ENCODE results near the gene FREY1.
A peak's percentile ranks its signal among the peaks of the same experiment; 100 is the strongest.
"Not testable (repeated sequence)": the region's sequence is repeated elsewhere in the genome, so short reads cannot be mapped to it uniquely, and the experiment has no call there.

FREY1 gene

DNA sequence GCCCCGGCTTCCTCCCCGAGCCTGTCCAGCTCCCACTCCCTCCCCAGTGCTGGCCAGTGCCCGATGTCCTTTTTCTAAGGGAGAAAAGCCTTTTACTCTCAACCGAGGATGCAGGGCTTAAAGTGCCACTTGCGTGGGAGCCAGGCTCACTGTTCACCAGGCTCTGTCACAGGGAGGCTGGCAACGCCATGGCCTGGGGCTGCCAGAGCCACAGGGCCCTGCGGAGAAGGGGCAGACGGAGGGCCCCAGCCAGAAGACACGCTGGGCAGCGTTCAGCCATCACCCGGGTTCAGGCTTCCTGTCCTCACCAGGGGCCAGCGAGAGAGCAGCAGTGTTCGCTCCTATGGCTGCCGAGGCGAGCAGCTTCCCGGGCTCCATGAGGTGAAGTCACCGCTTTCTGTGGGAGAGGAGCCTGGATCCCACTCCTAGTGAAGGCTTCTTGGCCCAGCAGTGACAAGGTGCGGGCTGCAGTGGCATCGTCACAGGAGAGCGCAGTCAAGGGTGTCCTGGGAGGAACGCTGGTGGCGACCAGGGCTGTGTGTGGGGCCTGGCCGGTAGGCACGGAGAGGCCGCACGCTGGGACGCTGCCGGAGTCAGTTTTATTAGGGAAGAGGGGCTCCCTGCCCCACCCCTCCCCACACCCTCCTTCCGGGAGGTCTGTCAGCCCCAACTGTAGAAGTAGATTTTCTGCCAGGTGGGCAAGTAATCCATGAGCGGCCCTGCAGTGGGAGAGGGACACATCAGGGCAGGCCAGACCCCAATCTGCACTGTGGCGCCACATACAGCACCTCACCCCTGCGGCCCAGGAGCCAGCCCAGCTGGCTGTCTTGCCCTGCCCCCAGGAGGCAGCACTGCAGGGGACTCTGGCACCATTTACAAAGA is 2.8 kb upstream of the FREY1 start:
- no peak for ATAC-seq
- Mint-ChIP-seq H3K27me3 (no peaks in the 10 kb centered on the region), H3K9me3 (no peaks in the 10 kb centered on the region), H3K27ac (no peak overlapping the region), H3K4me3 (no peak overlapping the region), H3K36me3 (peaks cover 44% of the 10 kb centered on the region), H3K4me1 (peaks cover 29% of the 10 kb centered on the region)

GRCh38 chr11:45907911-45908370 is 870 bp upstream of the FREY1 start:
- no peak for ATAC-seq
- Mint-ChIP-seq H3K9me3 (no peaks in the 10 kb centered on the region), H3K4me1 (peaks cover 23% of the 10 kb centered on the region), H3K27me3 (no peaks in the 10 kb centered on the region), H3K4me3 (no peak overlapping the region), H3K27ac (no peak overlapping the region), H3K36me3 (peaks cover 28% of the 10 kb centered on the region)

GRCh38 chr11:45906096-45906682 is 882 bp downstream of the FREY1 start:
- Mint-ChIP-seq H3K4me3 (no peak overlapping the region), H3K4me1 (peaks cover 23% of the 10 kb centered on the region), H3K9me3 (no peaks in the 10 kb centered on the region), H3K36me3 (peaks cover 19% of the 10 kb centered on the region), H3K27me3 (no peaks in the 10 kb centered on the region), H3K27ac (peak overlapping the region; percentile 4)
- ATAC-seq: peak; percentile 2

DNA sequence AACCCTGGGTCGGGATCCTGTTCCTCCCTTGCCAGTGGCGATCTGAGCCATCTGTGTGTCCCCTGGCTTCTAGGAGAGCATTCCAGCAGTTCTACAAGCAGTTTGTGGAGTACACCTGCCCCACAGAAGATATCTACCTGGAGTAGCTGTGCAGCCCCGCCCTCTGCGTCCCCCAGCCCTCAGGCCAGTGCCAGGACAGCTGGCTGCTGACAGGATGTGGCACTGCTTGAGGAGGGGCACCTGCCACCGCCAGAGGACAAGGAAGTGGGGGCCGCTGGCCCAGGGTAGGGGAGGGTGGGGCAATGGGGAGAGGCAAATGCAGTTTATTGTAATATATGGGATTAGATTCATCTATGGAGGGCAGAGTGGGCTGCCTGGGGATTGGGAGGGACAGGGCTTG is 1.5 kb downstream of the FREY1 start:
- not testable (repeated sequence) for H3K4me3 Mint-ChIP-seq, H3K27me3 Mint-ChIP-seq, H3K9me3 Mint-ChIP-seq, H3K27ac Mint-ChIP-seq
- peak; percentile 10 for ATAC-seq
- Mint-ChIP-seq H3K36me3 (peaks cover 13% of the 10 kb centered on the region), H3K4me1 (peaks cover 27% of the 10 kb centered on the region)

DNA sequence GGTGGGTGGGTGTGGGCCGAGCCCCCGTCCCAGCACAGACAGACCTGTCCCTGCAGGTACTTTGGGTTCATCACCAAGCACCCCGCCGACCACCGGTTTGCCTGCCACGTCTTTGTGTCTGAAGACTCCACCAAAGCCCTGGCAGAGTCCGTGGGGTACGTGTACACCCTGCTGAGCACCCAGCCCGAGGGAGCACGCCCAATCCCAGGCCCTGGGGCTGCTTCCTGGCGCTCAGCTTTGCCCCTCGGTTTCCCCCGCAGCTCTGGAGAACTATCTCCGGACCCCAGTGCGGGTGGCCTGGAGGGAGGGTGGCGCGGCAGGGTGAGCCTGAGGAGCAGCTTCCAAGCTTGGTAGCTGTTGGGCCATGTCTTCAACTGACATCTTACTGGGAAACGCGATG is 2.0 kb downstream of the FREY1 start:
- peaks cover 9% of the 10 kb centered on the region for H3K27me3 Mint-ChIP-seq
- no peak overlapping the region for H3K27ac Mint-ChIP-seq
- H3K4me1 Mint-ChIP-seq: peaks cover 29% of the 10 kb centered on the region
- H3K4me3 Mint-ChIP-seq: no peak overlapping the region
- H3K9me3 Mint-ChIP-seq: no peaks in the 10 kb centered on the region
- peaks cover 10% of the 10 kb centered on the region for H3K36me3 Mint-ChIP-seq
- ATAC-seq: no peak

- peaks cover 9% of the 10 kb centered on the region for H3K27me3 Mint-ChIP-seq
- H3K9me3 Mint-ChIP-seq: no peaks in the 10 kb centered on the region
- no peak for ATAC-seq
- H3K27ac Mint-ChIP-seq: no peak overlapping the region
- peaks cover 3% of the 10 kb centered on the region for H3K36me3 Mint-ChIP-seq
- H3K4me3 Mint-ChIP-seq: no peak overlapping the region
- peaks cover 30% of the 10 kb centered on the region for H3K4me1 Mint-ChIP-seq
Observed at GRCh38 chr11:45904309-45904915, 2.7 kb downstream of the FREY1 start.

DNA sequence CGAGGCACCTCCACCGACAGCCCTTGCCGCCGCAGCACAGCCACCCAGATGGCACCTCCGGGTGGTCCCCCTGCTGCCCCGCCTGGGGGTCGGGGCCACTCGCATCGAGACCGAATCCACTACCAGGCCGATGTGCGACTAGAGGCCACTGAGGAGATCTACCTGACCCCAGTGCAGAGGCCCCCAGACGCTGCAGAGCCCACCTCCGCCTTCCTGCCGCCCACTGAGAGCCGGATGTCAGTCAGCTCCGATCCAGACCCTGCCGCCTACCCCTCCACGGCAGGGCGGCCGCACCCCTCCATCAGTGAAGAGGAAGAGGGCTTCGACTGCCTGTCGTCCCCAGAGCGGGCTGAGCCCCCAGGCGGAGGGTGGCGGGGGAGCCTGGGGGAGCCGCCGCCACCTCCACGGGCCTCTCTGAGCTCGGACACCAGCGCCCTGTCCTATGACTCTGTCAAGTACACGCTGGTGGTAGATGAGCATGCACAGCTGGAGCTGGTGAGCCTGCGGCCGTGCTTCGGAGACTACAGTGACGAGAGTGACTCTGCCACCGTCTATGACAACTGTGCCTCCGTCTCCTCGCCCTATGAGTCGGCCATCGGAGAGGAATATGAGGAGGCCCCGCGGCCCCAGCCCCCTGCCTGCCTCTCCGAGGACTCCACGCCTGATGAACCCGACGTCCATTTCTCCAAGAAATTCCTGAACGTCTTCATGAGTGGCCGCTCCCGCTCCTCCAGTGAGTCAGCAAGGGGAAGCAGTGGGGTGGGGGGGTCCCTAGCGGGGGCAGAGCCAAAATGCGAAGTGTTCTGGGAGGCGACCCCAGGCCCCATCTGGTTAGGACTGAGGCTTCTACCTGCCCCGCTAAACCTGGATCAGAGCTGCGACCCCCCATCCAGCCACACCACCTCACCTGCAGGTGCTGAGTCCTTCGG is 4.4 kb downstream of the FREY1 start:
- H3K36me3 Mint-ChIP-seq: no peaks in the 10 kb centered on the region
- ATAC-seq: no peak
- peaks cover 32% of the 10 kb centered on the region for H3K4me1 Mint-ChIP-seq
- H3K27ac Mint-ChIP-seq: no peak overlapping the region
- no peak overlapping the region for H3K4me3 Mint-ChIP-seq
- no peaks in the 10 kb centered on the region for H3K9me3 Mint-ChIP-seq
- H3K27me3 Mint-ChIP-seq: peaks cover 25% of the 10 kb centered on the region

- Mint-ChIP-seq H3K36me3 (no peaks in the 10 kb centered on the region), H3K9me3 (no peaks in the 10 kb centered on the region), H3K27ac (no peak overlapping the region), H3K4me1 (peaks cover 26% of the 10 kb centered on the region), H3K27me3 (peaks cover 34% of the 10 kb centered on the region), H3K4me3 (no peak overlapping the region)
- no peak for ATAC-seq
Observed at GRCh38 chr11:45901626-45902025, 5.4 kb downstream of the FREY1 start.

- no peak for ATAC-seq
- Mint-ChIP-seq H3K36me3 (no peaks in the 10 kb centered on the region), H3K27ac (no peak overlapping the region), H3K4me1 (peaks cover 20% of the 10 kb centered on the region), H3K4me3 (peak overlapping the region; percentile 11), H3K27me3 (peaks cover 40% of the 10 kb centered on the region), H3K9me3 (no peaks in the 10 kb centered on the region)
Observed at GRCh38 chr11:45900916-45901617, 6.0 kb downstream of the FREY1 start.

- Mint-ChIP-seq H3K4me1 (peaks cover 17% of the 10 kb centered on the region), H3K27me3 (peaks cover 47% of the 10 kb centered on the region), H3K4me3 (peak overlapping the region; percentile 74)
- not testable (repeated sequence) for H3K36me3 Mint-ChIP-seq, H3K9me3 Mint-ChIP-seq, H3K27ac Mint-ChIP-seq
- ATAC-seq: peak; percentile 1
Observed at GRCh38 chr11:45900175-45900800, 6.8 kb downstream of the FREY1 start.

DNA sequence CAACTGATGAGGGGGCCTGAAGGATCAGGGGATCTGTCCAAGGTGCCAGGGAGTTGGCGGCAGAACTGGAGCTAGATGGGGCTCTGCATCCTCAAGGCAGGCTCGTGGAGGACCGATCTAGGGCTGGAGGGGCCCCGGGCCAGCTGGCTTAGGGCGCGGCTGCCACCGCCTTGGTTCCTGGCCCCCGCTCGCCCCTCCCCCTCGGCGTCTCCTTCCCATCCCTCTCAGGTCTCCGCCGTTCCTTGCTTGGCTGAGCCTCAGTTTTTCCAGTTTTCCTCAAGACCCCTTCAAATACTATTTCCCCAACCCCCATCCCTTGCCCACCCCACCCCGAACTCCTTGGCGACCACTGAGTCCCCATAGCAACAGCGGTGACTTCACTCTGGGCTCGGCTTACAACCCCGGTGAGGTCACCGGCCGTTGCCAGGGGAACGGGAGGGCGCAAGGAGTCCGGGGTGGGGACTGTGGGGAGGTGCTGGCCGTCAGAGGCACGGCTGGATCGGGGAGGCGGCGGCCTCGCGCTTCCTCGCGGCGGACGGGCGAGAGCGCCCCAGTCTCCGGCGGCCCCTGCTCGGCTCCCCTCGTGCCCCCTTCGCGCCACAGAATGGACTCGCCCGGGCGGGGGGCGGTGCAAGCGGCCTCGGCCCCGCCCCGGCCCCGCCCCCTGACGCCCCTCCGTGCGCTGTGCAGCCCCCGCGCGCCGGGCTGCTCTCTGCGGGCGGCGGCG is 7.5 kb downstream of the FREY1 start:
- Mint-ChIP-seq H3K4me3 (peak overlapping the region; percentile 74), H3K4me1 (peaks cover 17% of the 10 kb centered on the region), H3K27ac (no peak overlapping the region), H3K36me3 (no peaks in the 10 kb centered on the region), H3K27me3 (peaks cover 54% of the 10 kb centered on the region), H3K9me3 (no peaks in the 10 kb centered on the region)
- peak; percentile 85 for ATAC-seq

DNA sequence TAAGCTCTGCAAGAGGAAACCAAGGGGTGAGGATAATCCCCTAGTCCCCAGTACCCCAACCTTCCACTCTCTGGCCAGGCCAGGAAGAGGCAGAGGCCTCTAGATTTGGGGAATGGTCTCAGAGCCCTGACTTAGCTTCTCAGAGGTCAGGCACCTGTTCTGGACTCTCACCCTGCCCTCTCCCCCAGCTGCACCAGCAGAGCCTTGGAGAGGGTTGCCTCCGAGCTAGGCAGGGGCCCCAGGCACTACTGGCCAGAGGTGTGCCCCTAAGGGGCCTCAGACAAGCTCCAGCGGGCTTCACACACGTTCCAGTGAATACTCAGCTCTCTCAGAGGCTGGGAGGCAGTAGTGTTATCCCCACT is 8.0 kb downstream of the FREY1 start:
- Mint-ChIP-seq H3K27ac (no peak overlapping the region), H3K4me1 (peaks cover 17% of the 10 kb centered on the region), H3K9me3 (no peaks in the 10 kb centered on the region), H3K4me3 (peak overlapping the region; percentile 74), H3K36me3 (no peaks in the 10 kb centered on the region), H3K27me3 (peaks cover 60% of the 10 kb centered on the region)
- ATAC-seq: no peak

DNA sequence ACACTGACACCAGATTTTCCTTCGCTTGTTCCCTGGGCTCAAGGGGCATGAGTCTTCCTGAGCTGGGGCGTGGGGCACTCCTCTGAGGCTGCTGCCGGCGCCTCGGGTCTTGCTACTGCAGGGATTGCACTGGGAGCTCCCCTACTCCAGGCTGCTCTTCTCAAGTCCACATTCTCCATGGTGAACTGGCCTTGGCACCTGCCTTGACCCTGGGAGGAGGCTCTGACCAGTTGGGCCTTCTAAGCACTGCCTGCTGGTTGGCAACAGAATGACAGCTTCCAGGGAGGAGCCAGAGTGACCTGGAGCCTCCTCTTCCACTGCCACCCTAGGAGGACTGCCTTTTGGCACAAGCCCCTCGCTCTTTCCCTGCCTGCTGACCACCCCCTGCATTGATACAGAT is 9.5 kb downstream of the FREY1 start:
- ATAC-seq: no peak
- Mint-ChIP-seq H3K36me3 (no peaks in the 10 kb centered on the region), H3K27ac (no peak overlapping the region), H3K27me3 (peaks cover 68% of the 10 kb centered on the region), H3K4me1 (peaks cover 17% of the 10 kb centered on the region), H3K9me3 (no peaks in the 10 kb centered on the region), H3K4me3 (no peak overlapping the region)

All from stimulated activated memory B cell treated with anti-CD40 and anti-IgM and Interleukin-4, amounts not matched to agents 10 μg/mL and 1 μg/mL and 100 μg/mL, for 72 hours (primary cell).